ENCODE measurements around the gene REG1B. TPM values are rescaled to one million over a fixed set of nuclear protein-coding genes. Genes with fewer than 3 reads are reported as not detected.

The REG1B gene
- polyA plus RNA-seq, 2 of the 4 experiments (the other 2 are of a cell fraction) = not detected

DNA sequence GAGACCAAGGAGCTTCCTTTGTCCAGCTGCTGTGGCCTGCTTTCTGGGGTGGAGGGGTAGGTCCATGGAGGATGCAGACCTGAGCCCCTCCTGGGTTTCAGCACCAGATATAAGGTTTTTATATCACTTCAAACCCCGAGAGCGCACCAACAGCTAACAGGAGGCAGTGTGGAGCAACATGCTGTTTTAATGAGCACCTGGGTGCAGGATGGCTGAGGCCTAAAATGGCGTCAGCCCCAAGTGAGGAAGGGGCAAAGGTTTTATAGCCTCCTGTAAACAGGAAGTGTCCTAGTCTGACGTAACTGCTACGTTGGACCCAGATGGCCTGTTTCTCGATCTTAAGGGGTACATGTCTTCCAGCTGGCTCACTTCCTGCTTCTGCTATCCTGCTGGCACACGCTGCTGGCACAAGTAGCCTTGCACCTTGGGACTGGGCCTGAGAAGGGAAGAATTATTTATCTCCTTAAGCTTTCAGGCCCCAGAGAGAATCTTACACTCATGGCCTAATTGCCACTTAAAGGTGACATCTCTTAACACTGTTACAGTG, 11.4 kb upstream of the REG1B start:
- DNase-seq (ENCODE audit: low read depth in 1 of 2, low spot score in 1 of 2) (no peak), FAIRE-seq (no peak), ATAC-seq (no peak)
- Histone ChIP-seq H3K27ac (no peak overlapping the region), H3K4me3 (no peak overlapping the region), H3K9me3 (peaks cover 16% of the 10 kb centered on the region; the same call in 2 of the 3 replicates), H3K4me2 (no peak overlapping the region), H3K4me1 (no peaks in the 10 kb centered on the region)
- TF ChIP-seq HES2 (IDR thresholded peaks at IDR 0.05) = no peak
- no peak for TF ChIP-seq HOXB5 (CRISPR knock-in tag; IDR thresholded peaks at IDR 0.05)
- TF ChIP-seq ZFP36 (IDR thresholded peaks at IDR 0.05; ENCODE audit: borderline replicate concordance, partially characterized antibody) = no peak
- no peak for TF ChIP-seq NPAS2 (CRISPR knock-in tag; IDR thresholded peaks at IDR 0.05; ENCODE audit: borderline replicate concordance)
- no peak for TF ChIP-seq ZSCAN20 (CRISPR knock-in tag; IDR thresholded peaks at IDR 0.05)
- TF ChIP-seq CHD4 (IDR thresholded peaks at IDR 0.05; ENCODE audit: borderline replicate concordance) = no peak
- TF ChIP-seq KDM1A (IDR thresholded peaks at IDR 0.05; ENCODE audit: low read depth) = no peak
- no peak for TF ChIP-seq EHMT2 (IDR thresholded peaks at IDR 0.05; ENCODE audit: low read depth)
- no peak for TF ChIP-seq FOXS1 (CRISPR knock-in tag; IDR thresholded peaks at IDR 0.05)
- WGBS (ENCODE audit: missing lambda C conversion rate) = 17% methylated on average over 7 of the region's 7 CpGs
- ChIA-PET CTCF (no interaction called here), POLR2A (no interaction called here)

DNA sequence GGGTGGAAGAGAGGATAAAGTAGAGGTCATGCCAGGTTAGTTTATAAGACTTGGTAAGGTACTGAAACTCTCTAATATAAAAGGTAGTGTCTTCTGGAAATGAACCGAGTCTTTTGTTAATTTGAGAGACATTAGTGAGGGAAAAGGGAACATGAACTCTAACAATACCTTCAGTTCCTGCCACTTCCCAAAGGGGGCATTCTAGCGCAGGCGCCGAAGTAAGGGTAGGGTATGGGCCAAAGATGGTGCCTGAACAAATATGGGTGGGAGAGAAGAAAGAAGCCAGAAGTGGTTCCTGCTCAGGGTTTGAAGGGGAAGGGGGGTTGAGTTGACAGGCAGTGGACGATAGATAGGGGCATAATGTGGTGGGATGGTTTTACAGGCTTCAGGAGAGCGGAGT, 10.1 kb upstream of the REG1B start:
- H3K4me3 ChIP-seq = no peak overlapping the region
- POLR2A ChIA-PET = no interaction called here
- CTCF ChIA-PET = no interaction called here
- no peak for TF ChIP-seq SREBF2 (IDR thresholded peaks at IDR 0.05)
- no peak for TF ChIP-seq JUN (IDR thresholded peaks at IDR 0.05)
- TF ChIP-seq, protein P1, sequence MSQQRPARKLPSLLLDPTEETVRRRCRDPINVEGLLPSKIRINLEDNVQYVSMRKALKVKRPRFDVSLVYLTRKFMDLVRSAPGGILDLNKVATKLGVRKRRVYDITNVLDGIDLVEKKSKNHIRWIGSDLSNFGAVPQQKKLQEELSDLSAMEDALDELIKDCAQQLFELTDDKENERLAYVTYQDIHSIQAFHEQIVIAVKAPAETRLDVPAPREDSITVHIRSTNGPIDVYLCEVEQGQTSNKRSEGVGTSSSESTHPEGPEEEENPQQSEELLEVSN (IDR thresholded peaks at IDR 0.05; ENCODE audit: borderline replicate concordance, low read depth) = no peak
- no peak for TF ChIP-seq CTCF (IDR thresholded peaks at IDR 0.05)
- no peak for TF ChIP-seq EP300 (IDR thresholded peaks at IDR 0.05)
- no peak for TF ChIP-seq MAZ (IDR thresholded peaks at IDR 0.05; ENCODE audit: borderline replicate concordance, low read depth, low read length)
- TF ChIP-seq HMGXB4 (CRISPR knock-in tag; IDR thresholded peaks at IDR 0.05; ENCODE audit: borderline replicate concordance) = no peak
- TF ChIP-seq NPAS2 (CRISPR knock-in tag; IDR thresholded peaks at IDR 0.05; ENCODE audit: borderline replicate concordance) = no peak
- TF ChIP-seq EHF (CRISPR knock-in tag; IDR thresholded peaks at IDR 0.05) = no peak
- TF ChIP-seq ZC3H11A (IDR thresholded peaks at IDR 0.05) = no peak
- TF ChIP-seq FOSL2 (IDR thresholded peaks at IDR 0.05) = no peak
- TF ChIP-seq FOSL2 (CRISPR knock-in tag; IDR thresholded peaks at IDR 0.05) = no peak
- no peak for TF ChIP-seq FOXS1 (CRISPR knock-in tag; IDR thresholded peaks at IDR 0.05)
- no peak for TF ChIP-seq POLR2AphosphoS2 (conservative IDR thresholded peaks at IDR 0.05; ENCODE audit: low read length)
- DNase-seq (ENCODE audit: low read depth in 1 of 2, low spot score in 1 of 2) (no peak), ATAC-seq (no peak), FAIRE-seq (no peak)
- H3K9me3 ChIP-seq = peaks cover 14% of the 10 kb centered on the region; the same call in 2 of the 3 replicates
- 30% methylated on average over 6 of the region's 6 CpGs for WGBS (ENCODE audit: missing lambda C conversion rate)
- H3K27ac ChIP-seq = no peak overlapping the region
- H3K4me2 ChIP-seq = no peak overlapping the region
- H3K4me1 ChIP-seq = no peaks in the 10 kb centered on the region
